GM19193 (cell line): ENCODE results near the gene SLC8A2.

Source experiments
- POLR2A ChIP-seq: IDR thresholded peaks from 4 replicates; pipeline ENCODE4 v1.6.1; 2011; ENCODE audit not compliant: insufficient read depth, insufficient read length; ENCODE audit errors: extremely low read depth

SLC8A2 gene

GRCh38 chr19:47471733-47472457, at the start of gene SLC8A2:
TSS of gene SLC8A2 (minus strand) at chr19:47471893. CDS start at chr19:47466403, 5,490 bp downstream.
- TF ChIP-seq POLR2A, result no peak

- no peak for TF ChIP-seq POLR2A
These were observed 49.1 kb upstream of the SLC8A2 start for GRCh38 chr19:47520839-47521238.

GRCh38 chr19:47520343-47520806, 48.7 kb upstream of the SLC8A2 start:
- TF ChIP-seq POLR2A, result no peak

- no peak for TF ChIP-seq POLR2A
These were observed 47.2 kb upstream of the SLC8A2 start for GRCh38 chr19:47518854-47519253.

GRCh38 chr19:47518139-47518538, 46.4 kb upstream of the SLC8A2 start:
- TF ChIP-seq POLR2A, result no peak

- TF ChIP-seq POLR2A, result peak; percentile 91
These were observed 43.3 kb upstream of the SLC8A2 start, which contains the start of gene NAPA for GRCh38 chr19:47514869-47515588. TSS of gene NAPA (minus strand) at chr19:47515063. CDS start at chr19:47514940, 123 bp downstream.

- no peak for TF ChIP-seq POLR2A
These were observed 42.6 kb upstream of the SLC8A2 start for GRCh38 chr19:47514151-47514868.

- TF ChIP-seq POLR2A, result peak; percentile 12
These were observed 41.2 kb upstream of the SLC8A2 start for GRCh38 chr19:47512948-47513319.

GRCh38 chr19:47512183-47512947, 40.7 kb upstream of the SLC8A2 start:
- no peak for TF ChIP-seq POLR2A

- no peak for TF ChIP-seq POLR2A
These were observed 40.0 kb upstream of the SLC8A2 start for GRCh38 chr19:47511681-47512080.

GRCh38 chr19:47511128-47511517, 39.4 kb upstream of the SLC8A2 start:
- TF ChIP-seq POLR2A, result no peak

- TF ChIP-seq POLR2A, result no peak
These were observed 38.9 kb upstream of the SLC8A2 start for GRCh38 chr19:47510516-47511127.

- TF ChIP-seq POLR2A, result no peak
These were observed 38.3 kb upstream of the SLC8A2 start for GRCh38 chr19:47509973-47510372.

- TF ChIP-seq POLR2A, result no peak
These were observed 37.6 kb upstream of the SLC8A2 start for GRCh38 chr19:47509170-47509847.

- TF ChIP-seq POLR2A, result no peak
These were observed 37.0 kb upstream of the SLC8A2 start for GRCh38 chr19:47508721-47509120.
